ENCODE data around the gene PEG3. TPM values are rescaled to one million over a fixed set of nuclear protein-coding genes. Genes with fewer than 3 reads are reported as not detected.

PEG3 gene
- total and polyA plus RNA-seq, 7 donors: 0.23 to 33.9 (median 18.5) TPM

DNA sequence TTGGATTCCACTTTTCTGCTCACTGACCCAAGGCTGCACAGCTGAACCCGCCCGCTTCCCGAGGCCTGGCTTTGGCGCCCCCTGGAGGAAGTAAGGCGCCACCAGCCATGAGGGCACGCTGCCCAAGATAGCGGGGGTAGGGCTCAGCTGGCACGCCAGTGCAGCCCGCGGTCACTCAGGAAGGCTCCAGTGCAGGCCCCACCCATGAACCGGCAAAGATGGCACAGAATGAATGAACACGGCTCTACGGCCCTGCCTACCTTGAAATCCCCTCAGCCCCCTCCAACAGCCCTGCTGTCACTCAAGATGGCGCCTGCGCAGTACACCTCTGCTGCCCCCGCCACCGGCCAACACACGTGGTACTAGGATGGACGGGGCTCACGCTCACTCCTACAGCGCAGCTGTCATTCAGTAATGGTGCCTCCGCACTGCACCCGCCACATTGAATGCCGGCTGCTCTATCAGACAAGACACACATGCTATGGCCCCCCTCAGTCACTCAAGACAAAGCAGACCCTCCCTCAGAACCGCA is 3.0 kb downstream of the PEG3 start:
- peaks cover 0 to 12% (median 2%) of the 10 kb centered on the region in 4 donors for H3K4me1 ChIP-seq
- peaks cover 0 to 26% (median 0%) of the 10 kb centered on the region in 4 donors for H3K9me3 ChIP-seq
- H3K27ac ChIP-seq: peak overlapping the region; percentile 88 to 92 (median 90)
- WGBS, 2 donors: 43 to 60% methylated on average over 25 of the region's 25 CpGs
- peaks cover 0 to 10% (median 0%) of the 10 kb centered on the region in 4 donors for H3K36me3 ChIP-seq
- peak; percentile 89 for DNase-seq
- H3K4me3 ChIP-seq: peak overlapping the region; percentile 33 to 58 (median 50)
- no peak for TF ChIP-seq POLR2A (IDR thresholded peaks at IDR 0.05)
- TF ChIP-seq POLR2AphosphoS5 (IDR thresholded peaks at IDR 0.05): peak in 2 of 4 donors; percentile 26 to 41
- peak; percentile 28 to 53 (median 43) for TF ChIP-seq CTCF (IDR thresholded peaks at IDR 0.05)
- TF ChIP-seq EP300 (IDR thresholded peaks at IDR 0.05): no peak
- intact Hi-C loops (cut with DNase I): loop anchor here (1.0 to 5.0 kb wide), 3 partner anchors 75 to 260 kb away; no protein-coding TSS in a partner anchor
- no peaks in the 10 kb centered on the region for H3K27me3 ChIP-seq

DNA sequence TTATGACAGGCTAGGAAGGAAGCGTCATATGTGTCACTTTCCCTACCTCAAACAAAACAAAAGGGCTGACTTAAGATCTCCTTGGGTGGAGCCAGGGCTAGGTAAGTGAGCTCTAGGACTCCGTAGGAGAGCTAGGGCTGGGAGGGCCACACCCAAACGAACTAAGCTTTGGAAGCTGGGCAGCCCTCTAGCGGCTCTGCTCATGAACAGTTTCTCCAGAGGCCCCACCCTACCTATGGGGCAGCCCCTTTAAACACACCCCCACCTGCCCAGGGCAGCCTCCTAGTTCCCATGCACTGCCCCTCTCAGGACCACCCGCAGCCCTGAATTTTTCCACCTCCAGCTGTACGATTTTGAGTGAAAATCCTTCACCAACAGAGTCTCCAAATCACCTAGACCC is 3.5 kb downstream of the PEG3 start:
- peak overlapping the region in 2 of 4 donors; percentile 55 to 58 for H3K4me3 ChIP-seq
- intact Hi-C loops (cut with DNase I): loop anchor here (1.0 to 5.0 kb wide), 3 partner anchors 75 to 260 kb away; no protein-coding TSS in a partner anchor
- TF ChIP-seq EP300 (IDR thresholded peaks at IDR 0.05): no peak
- no peak for TF ChIP-seq POLR2A (IDR thresholded peaks at IDR 0.05)
- TF ChIP-seq CTCF (IDR thresholded peaks at IDR 0.05): no peak
- peaks cover 0 to 26% (median 0%) of the 10 kb centered on the region in 4 donors for H3K9me3 ChIP-seq
- peaks cover 0 to 12% (median 2%) of the 10 kb centered on the region in 4 donors for H3K4me1 ChIP-seq
- 44 to 53% methylated on average over 6 of the region's 6 CpGs for WGBS, 2 donors
- no peak for DNase-seq
- no peaks in the 10 kb centered on the region for H3K27me3 ChIP-seq
- H3K27ac ChIP-seq: peak overlapping the region in 3 of 4 donors; percentile 88 to 92 (median 91)
- peaks cover 0 to 15% (median 0%) of the 10 kb centered on the region in 4 donors for H3K36me3 ChIP-seq

- no peak for DNase-seq
- intact Hi-C loops (cut with DNase I): loop anchor here (5.0 kb wide), 2 partner anchors 74 to 261 kb away; no protein-coding TSS in a partner anchor
- 81 to 84% methylated on average over 9 of the region's 9 CpGs for WGBS, 2 donors
These were observed 4.5 kb downstream of the PEG3 start for GRCh38 chr19:56836059-56836458.

GRCh38 chr19:56835401-56835800 is 5.1 kb downstream of the PEG3 start:
- Histone ChIP-seq H3K4me1 (peaks cover 0 to 12% (median 0%) of the 10 kb centered on the region in 4 donors), H3K36me3 (peaks cover 0 to 15% (median 0%) of the 10 kb centered on the region in 4 donors), H3K27me3 (no peaks in the 10 kb centered on the region), H3K4me3 (no peak overlapping the region), H3K9me3 (peaks cover 0 to 26% (median 0%) of the 10 kb centered on the region in 4 donors), H3K27ac (no peak overlapping the region)
- TF ChIP-seq POLR2A (IDR thresholded peaks at IDR 0.05): no peak
- no peak for TF ChIP-seq POLR2AphosphoS5 (IDR thresholded peaks at IDR 0.05)
- no peak for TF ChIP-seq CTCF (IDR thresholded peaks at IDR 0.05)
- no peak for TF ChIP-seq EP300 (IDR thresholded peaks at IDR 0.05)
- DNase-seq: no peak
- intact Hi-C loops (cut with DNase I): loop anchor here (5.0 kb wide), 2 partner anchors 73 to 262 kb away; no protein-coding TSS in a partner anchor

More at GRCh38 chr19:56836059-56836458, 4.5 kb downstream of the PEG3 start:
- H3K27ac ChIP-seq: no peak overlapping the region
- peaks cover 0 to 12% (median 2%) of the 10 kb centered on the region in 4 donors for H3K4me1 ChIP-seq
- H3K4me3 ChIP-seq: no peak overlapping the region
- peaks cover 0 to 15% (median 0%) of the 10 kb centered on the region in 4 donors for H3K36me3 ChIP-seq
- peaks cover 0 to 26% (median 0%) of the 10 kb centered on the region in 4 donors for H3K9me3 ChIP-seq
- H3K27me3 ChIP-seq: no peaks in the 10 kb centered on the region
- no peak for TF ChIP-seq EP300 (IDR thresholded peaks at IDR 0.05)
- no peak for TF ChIP-seq CTCF (IDR thresholded peaks at IDR 0.05)
- no peak for TF ChIP-seq POLR2A (IDR thresholded peaks at IDR 0.05)
- TF ChIP-seq POLR2AphosphoS5 (IDR thresholded peaks at IDR 0.05): no peak
